SIG-M5 (cell line): ENCODE data around the gene RFTN1.

ENCODE experiments used
- DNase-seq: peaks from one replicate; lab custom pipeline; 2025; lab: John Stamatoyannopoulos, UW

Gene RFTN1

DNA sequence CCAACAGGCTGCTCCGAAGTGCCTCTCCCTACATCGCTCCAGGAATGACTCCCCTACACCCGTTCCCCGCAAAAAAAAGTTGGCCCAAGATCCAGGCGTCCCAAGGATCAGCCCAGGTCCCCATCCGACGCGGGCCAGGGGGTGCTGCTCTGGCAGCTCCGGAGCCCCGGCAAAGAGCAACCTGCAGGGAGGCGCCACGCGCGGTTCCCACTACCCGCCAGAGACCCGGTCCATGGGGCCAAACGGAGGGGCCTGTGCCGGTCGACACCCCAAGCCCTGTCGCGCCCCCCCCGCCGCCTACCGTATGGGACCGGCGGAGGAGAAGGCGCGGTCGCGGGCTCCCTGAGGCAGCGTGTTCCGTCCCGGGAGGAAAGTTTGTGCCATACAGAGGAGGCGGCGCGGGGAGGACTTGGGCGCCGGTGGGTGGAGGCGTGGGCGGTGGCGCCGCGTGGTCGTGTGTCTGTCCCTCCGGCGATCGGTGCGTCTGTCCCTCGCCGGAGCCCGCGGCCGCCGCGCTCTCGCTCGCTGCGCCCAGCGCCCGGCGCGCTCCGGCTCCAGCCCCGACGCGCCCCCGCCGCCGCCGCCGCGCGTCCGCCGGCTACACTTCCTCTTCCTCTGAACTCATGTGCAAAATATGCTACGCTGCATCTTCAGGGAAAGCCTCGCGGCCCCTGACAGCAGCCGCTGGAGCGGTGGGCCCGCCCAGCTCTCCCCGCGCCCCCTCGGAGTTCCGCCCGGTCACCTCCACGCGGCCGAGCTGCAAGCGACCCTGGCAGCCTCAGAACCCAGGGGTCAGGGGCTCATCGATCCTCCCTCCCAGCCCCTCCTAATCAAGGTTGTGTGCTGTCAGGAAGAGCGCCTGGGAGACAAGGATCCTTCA is at the start of gene RFTN1:
Gene RFTN1 (minus strand): TSS at position 559 of the 880 bp plus-strand sequence. CDS start 19,830 bp downstream, outside the sequence.
- no peak for DNase-seq

- no peak for DNase-seq
These were observed 46.3 kb upstream of the RFTN1 start for GRCh38 chr3:16559653-16560365.

DNA sequence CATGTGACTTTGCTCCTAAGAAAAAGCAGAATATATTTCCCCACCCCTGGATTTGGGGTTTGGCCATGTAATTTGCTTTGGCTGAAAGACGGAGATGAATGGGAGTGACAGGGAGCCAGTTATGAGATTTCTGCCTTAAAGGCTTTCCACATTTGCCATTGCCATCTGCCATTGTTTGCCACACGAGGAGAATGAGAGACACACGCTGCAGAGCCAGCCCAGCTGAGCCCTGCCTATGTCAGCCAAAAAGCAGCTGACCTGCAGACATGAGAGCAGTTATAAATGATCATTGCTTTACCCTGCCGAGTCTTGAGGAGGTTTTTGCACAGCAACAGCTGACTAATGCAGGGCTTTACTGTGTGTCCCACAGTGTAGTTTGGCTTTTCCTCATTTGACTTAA is 40.6 kb upstream of the RFTN1 start:
- no peak for DNase-seq

DNA sequence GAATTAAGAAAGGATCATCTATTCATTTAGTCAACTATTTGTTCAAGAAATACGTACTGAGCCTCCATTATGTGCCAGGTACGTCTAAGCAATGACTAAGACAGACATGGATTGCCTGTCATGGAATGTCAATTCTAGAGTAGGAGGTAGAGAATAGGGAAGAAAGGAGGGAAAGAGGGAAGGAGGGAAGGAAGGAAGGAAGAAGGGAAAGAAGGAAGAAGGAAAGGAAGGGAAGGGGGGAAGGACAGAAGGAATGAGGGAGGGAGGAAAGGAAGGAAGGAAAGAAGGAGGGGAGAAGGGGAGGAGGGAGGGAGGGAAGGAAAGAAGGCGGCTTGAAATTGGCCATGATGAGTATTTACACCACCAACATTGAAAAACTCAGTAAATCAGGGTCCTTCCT is 39.3 kb upstream of the RFTN1 start:
- DNase-seq: no peak

- DNase-seq: no peak
These were observed 38.0 kb upstream of the RFTN1 start for GRCh38 chr3:16551342-16551976.

- DNase-seq: peak; percentile 53
These were observed 37.3 kb upstream of the RFTN1 start for GRCh38 chr3:16550676-16551341.

GRCh38 chr3:16550305-16550675 is 36.8 kb upstream of the RFTN1 start:
- DNase-seq: no peak

DNA sequence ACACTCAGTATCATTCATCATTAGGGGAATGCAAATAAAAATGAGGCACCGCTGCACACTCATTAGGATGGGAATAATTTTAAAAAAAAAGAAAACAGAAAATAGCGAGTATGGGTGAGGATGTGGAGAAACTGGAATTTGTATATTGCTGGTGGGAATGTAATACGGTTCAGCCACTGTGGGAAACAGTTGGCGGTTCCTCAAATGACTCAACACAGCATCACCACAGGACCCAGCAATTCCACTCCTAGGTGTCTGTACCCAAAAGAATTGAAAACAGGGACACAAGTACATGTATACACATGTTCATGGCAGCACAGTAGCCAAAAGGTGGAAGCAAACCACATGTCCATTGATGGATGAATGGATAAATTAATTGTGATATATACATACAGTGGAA is 35.2 kb upstream of the RFTN1 start:
- DNase-seq: no peak

GRCh38 chr3:16547561-16548357 is 34.3 kb upstream of the RFTN1 start:
- no peak for DNase-seq

- DNase-seq: no peak
These were observed 32.9 kb upstream of the RFTN1 start for GRCh38 chr3:16546186-16547010.

GRCh38 chr3:16545413-16546185 is 32.1 kb upstream of the RFTN1 start:
- DNase-seq: no peak

GRCh38 chr3:16543242-16543864 is 29.9 kb upstream of the RFTN1 start:
- no peak for DNase-seq

DNA sequence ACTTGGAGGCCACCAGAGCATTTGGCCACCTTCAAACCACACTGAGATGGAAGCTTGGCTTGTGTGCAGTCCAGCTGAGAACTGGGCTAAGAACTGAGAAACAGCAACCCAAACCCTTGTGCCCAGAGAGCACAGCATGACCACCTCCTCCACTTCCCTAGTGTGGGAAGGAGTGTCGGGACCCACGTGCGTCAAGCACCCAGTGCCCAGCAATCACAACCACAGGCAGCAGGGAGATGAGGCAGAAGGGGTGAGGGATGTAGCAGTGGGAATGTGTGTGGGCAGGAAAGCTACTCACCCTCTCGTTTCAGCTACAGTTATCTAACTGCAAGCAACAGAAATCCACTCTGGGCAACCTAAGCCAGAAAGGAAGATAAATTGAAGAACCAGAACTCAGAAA is 25.0 kb upstream of the RFTN1 start:
- no peak for DNase-seq

DNA sequence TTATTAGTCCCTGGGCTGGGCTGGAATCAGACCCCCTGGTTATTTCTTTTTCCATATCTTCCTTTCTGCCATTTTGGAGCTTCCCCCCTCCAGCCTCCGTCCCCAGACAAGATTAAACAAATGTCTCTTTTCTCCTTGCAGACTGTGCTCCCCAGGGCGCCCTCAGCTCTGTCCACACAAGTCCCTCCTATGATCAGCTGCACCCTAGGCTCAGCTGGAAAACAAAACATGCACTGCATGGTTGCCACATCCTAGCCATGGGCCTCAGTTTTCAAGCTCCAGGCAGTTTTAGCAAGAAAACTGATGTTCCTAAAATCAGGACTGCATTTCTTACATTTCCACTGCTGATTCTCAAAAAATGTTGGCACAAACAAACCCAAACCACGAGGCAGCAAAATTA is 23.5 kb upstream of the RFTN1 start:
- DNase-seq: no peak

GRCh38 chr3:16536344-16536663 is 22.8 kb upstream of the RFTN1 start:
- no peak for DNase-seq

DNA sequence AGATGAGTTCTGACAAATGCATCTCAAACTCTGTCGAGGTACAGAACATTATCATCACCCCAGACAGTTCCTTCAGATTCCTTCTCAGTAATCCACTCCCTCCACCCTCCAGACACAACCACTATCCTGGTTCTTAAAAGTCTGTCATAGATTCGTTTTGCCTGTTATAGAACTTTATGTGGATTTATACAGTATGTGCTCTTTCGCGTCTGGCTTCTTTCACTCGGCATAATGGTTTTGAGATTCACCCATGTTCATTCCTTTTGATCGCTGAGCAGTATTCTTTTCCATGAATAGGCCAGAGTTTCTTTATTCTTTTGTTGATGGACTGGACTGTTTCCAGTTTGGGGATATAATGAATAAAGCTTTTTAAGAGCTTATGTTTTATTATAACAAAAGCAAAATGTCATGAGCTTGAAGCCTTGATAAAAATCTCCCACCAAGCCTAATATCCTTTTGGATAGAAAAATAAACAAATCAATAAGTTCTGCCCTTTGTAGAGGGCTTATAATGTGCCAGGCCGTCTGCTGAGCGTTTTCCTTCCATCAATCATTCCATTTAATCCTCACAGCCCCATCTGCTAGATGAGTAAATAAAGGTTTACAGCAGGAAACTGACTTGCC is 21.3 kb upstream of the RFTN1 start:
- no peak for DNase-seq

DNA sequence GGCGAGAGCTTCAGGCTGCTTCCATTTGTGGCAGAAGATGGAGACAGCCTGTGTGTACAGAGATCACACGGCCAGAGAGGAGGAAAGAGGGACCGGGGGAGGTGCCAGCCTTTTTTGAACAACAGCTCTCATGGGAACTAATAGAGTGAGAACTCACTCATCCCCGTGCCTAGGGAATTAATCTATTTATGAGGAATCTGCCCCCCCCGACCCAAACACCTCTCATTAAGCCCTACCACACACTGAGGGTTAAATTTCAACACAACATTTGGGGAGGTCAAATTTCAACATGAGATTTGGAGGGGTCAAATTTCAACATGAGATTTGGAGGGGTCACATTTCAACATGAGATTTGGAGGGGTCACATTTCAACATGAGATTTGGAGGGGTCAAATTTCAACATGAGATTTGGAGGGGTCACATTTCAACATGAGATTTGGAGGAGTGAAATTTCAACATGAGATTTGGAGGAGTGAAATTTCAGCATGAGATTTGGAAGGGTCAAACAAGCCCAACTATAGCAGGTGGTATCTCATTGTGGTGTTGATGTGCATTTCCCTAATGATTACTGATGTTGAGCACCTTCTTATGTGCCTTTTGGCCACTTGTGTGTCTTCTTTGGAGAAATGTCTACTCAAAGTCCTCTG is 20.6 kb upstream of the RFTN1 start:
- no peak for DNase-seq

DNA sequence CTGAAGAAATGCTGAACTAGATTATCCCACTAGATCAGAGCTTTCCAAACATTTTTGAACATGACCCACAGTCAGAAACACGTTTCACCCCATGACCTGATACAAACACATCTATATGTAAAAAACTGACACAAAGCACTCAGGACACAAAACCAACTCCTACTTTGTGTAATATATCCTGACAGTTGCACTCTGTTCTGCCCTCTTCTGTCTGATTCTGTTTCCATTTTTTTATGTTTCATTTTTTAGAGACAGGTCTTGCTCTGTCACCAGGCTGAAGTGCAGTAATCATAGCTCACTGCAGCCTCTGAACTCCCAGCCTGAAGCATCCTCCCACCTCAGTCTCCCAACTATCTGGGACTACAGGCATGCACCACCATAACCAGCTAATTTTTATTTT is 15.8 kb upstream of the RFTN1 start:
- DNase-seq: no peak

DNA sequence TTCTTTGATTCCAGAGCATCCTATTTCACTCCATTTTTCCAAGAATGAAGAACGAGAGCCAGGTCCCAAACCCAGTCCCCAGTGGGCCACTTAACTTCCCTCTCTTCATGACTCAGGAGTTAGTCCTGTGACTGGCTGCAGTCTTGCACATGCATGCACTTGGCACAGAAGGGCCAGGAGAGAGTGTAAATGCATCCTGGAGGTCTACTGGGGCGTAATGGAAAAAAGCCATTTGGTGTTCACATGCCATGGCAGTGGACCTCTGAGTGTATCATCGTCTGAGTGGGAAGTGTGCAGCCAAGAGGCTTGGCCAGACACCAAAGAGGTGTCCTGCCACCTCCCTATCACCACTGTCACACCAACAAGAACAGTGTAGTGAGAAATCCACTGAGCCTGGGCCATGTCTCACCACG is 15.1 kb upstream of the RFTN1 start:
- DNase-seq: no peak
